Testis (tissue), 3 donors: ENCODE measurements around the gene NPHP4. TPM values are rescaled to one million over a fixed set of nuclear protein-coding genes. Genes with fewer than 3 reads are reported as not detected.

Experiments used
- DNase-seq: peaks from one replicate; pipeline ENCODE4 v3.0.0-alpha.2; 2019
- H3K27ac ChIP-seq, 2 donors: fragments of 200-600 bp; sonication (generic); one replicate each; pipeline ENCODE4 v1.5.1; 2019
- H3K27me3 ChIP-seq: fragments of 200-600 bp; sonication (generic); one replicate; pipeline ENCODE4 v1.5.1; 2019
- H3K36me3 ChIP-seq: fragments of 200-600 bp; sonication (generic); one replicate; pipeline ENCODE4 v1.5.1; 2017; ENCODE audit warnings: low read depth; ENCODE audit errors: missing control alignments
- H3K4me1 ChIP-seq: fragments of 200-600 bp; sonication (generic); one replicate; pipeline ENCODE4 v1.5.1; 2019
- H3K4me3 ChIP-seq, 2 donors: fragments of 200-600 bp; sonication (generic); one replicate each; pipeline ENCODE4 v1.5.1; 2017 to 2019
- H3K9me3 ChIP-seq: fragments of 200-600 bp; sonication (generic); one replicate; pipeline ENCODE4 v1.5.1; 2017
- CTCF ChIP-seq, 3 experiments: fragments of 450-650 bp in 2 of 3; fragments of 200-600 bp in 1 of 3; sonication (generic) in 1 of 3; IDR thresholded peaks; one replicate each; pipeline ENCODE4 v1.5.1; 2016 to 2019; ENCODE audit warnings: antibody characterized with exemption in 3 of 3, mild to moderate bottlenecking in 2 of 3, moderate library complexity in 1 of 3
- POLR2A ChIP-seq: fragments of 450-650 bp; IDR thresholded peaks from one replicate; pipeline ENCODE4 v1.6.1; 2017; ENCODE audit warnings: antibody characterized with exemption, mild to moderate bottlenecking, moderate library complexity
- WGBS, 2 donors: methylation state at CpG; one replicate each; pipeline ENCODE4 v1.1.5; 2018; 5-methylcytosine and 5-hydroxymethylcytosine counted together
- intact Hi-C: fragments of 100-400 bp; cut with DNase I; formaldehyde crosslinking; loops from one replicate; pipeline ENCODE4 v1.15.1; 2023; ENCODE audit warnings: low total_unique reads
- microRNA-seq, 2 donors: library from miRNA; unstranded; fragments of <30 nt; microRNA quantifications; one replicate each; pipeline ENCODE4, GENCODE V29; 2016; ENCODE audit warnings: borderline number of aligned reads in 2 of 2, borderline replicate concordance in 1 of 2
- polyA plus RNA-seq: library from polyadenylated mRNA; stranded (reverse); fragments of 350-450 nt; fragmentation: Illumina TruSeq; extraction: RNeasy Lipid Tissue Mini Kit (QIAGEN cat#74804); gene quantifications from one replicate; pipeline ENCODE4 v1.2.3, GENCODE V29; 2014; ENCODE audit warnings: low read depth, low replicate concordance; ENCODE audit not compliant: insufficient read depth
- small RNA-seq, 2 donors: library from RNA; depleted of rRNA; stranded (forward); fragments of <200 nt; gene quantifications; one replicate each; pipeline ENCODE3, GENCODE V24; 2016
- total RNA-seq, 2 donors: library from RNA; depleted of rRNA; stranded (reverse); fragments of >200 nt; gene quantifications; one replicate each; pipeline ENCODE4 v1.2.3, GENCODE V29; 2016

Gene NPHP4
- total and polyA plus RNA-seq, 3 donors from 2014 or later = 26.3 to 65.9 (median 49.4) TPM

- WGBS, 2 donors = 58 to 61% methylated on average over 8 of the region's 8 CpGs
- intact Hi-C loops = no loop called here
- TF ChIP-seq POLR2A (no peak), CTCF (IDR thresholded peaks at IDR 0.05) (no peak)
- H3K9me3 ChIP-seq = no peaks in the 10 kb centered on the region
- no peaks in the 10 kb centered on the region for H3K27me3 ChIP-seq
- H3K27ac ChIP-seq = no peak overlapping the region
- H3K36me3 ChIP-seq = no peaks in the 10 kb centered on the region
- DNase-seq = no peak
- H3K4me1 ChIP-seq = no peaks in the 10 kb centered on the region
- no peak overlapping the region for H3K4me3 ChIP-seq
Observed at GRCh38 chr1:5813480-5813879, 178.7 kb downstream of the NPHP4 start.

Small RNAs within 50 kb of the gene (microRNA-seq; reads per million reads assigned to microRNA genes)
- 0.69 to 0.70 reads per million in 2 donors for gene MIR4689

Small RNAs within 50 kb of the gene (small RNA-seq; reads per million reads assigned to genes)
- 0 reads per million in 2 donors for gene MIR4689

Other genes with a start within 250 kb of the NPHP4 start
- 1 to 10 TPM; 9.0 to 9.3 TPM for gene KCNAB2, start 53.5 kb upstream of the NPHP4 start, total RNA-seq
- 9.8 TPM for gene KCNAB2, start 53.5 kb upstream of the NPHP4 start, polyA plus RNA-seq
- 10 to 100 TPM; 42.1 to 63.1 TPM for gene CHD5, start 187.9 kb upstream of the NPHP4 start, total RNA-seq
- 67.5 TPM for gene CHD5, start 187.9 kb upstream of the NPHP4 start, polyA plus RNA-seq
- 10 to 100 TPM; 95.1 to 99.9 TPM for gene RPL22, start 207.2 kb upstream of the NPHP4 start, total RNA-seq
- gene RPL22, start 207.2 kb upstream of the NPHP4 start, polyA plus RNA-seq = 319 TPM
- gene RNF207, start 213.7 kb upstream of the NPHP4 start, total RNA-seq = 10 to 100 TPM; 13.2 to 20.1 TPM
- 4.8 TPM for gene RNF207, start 213.7 kb upstream of the NPHP4 start, polyA plus RNA-seq
- gene ICMT, start 243.5 kb upstream of the NPHP4 start, total RNA-seq = 10 to 100 TPM; 33.0 to 36.5 TPM
- 26.7 TPM for gene ICMT, start 243.5 kb upstream of the NPHP4 start, polyA plus RNA-seq